ENCODE results near the gene RPTN. TPM values are rescaled to one million over a fixed set of nuclear protein-coding genes. Genes with fewer than 3 reads are reported as not detected.

The RPTN gene
- total RNA-seq, 1 experiment from 2014 or later, result not detected

- no peaks in the 10 kb centered on the region for H3K23me2 ChIP-seq (ENCODE audit: insufficient read length, low read depth, low read length, poor library complexity, severe bottlenecking)
- no peaks in the 10 kb centered on the region for H3K4me1 Mint-ChIP-seq
- no peak overlapping the region for H3T11ph ChIP-seq (ENCODE audit: low read length)
- no CpG with 5 or more reads among the region's 2 CpGs for WGBS (ENCODE audit: extremely low coverage, insufficient read length, low lambda C conversion rate)
- no peak overlapping the region for H3K9ac ChIP-seq (ENCODE audit: extremely low read depth, insufficient read length, low read length)
- H3K56ac ChIP-seq (ENCODE audit: insufficient read length, low read depth, low read length), result no peak overlapping the region
- no peak overlapping the region for H3K4me3 Mint-ChIP-seq
- H3K27ac ChIP-seq (ENCODE audit: insufficient read length, low read depth, low read length), result no peak overlapping the region
- peaks cover 34% of the 10 kb centered on the region for H3K9me3 ChIP-seq (ENCODE audit: control insufficient read depth, low read depth, low read length)
- no peak overlapping the region for H2BK15ac ChIP-seq (ENCODE audit: low read depth, low read length)
- H2AK5ac ChIP-seq (ENCODE audit: insufficient read length, low read length), result no peak overlapping the region
- no peak overlapping the region for H3K18ac ChIP-seq (ENCODE audit: insufficient read length, low read depth, low read length)
- H3K27me3 Mint-ChIP-seq (ENCODE audit: low read depth), result no peaks in the 10 kb centered on the region; the same call in 1 of the 2 replicates
- H3K14ac ChIP-seq (ENCODE audit: insufficient read depth, low read length), result no peak overlapping the region
- no peak overlapping the region for H4K8ac ChIP-seq (replicated peaks; ENCODE audit: insufficient read length, low read depth, low read length)
- DNase-seq, result no peak
- no peak overlapping the region for H3K4ac ChIP-seq (ENCODE audit: low read depth, low read length)
- peaks cover 44 to 92% of the 10 kb centered on the region in 2 experiments for H3K9me3 Mint-ChIP-seq
- no peak overlapping the region for H4K91ac ChIP-seq (ENCODE audit: insufficient read length, low read depth, low read length)
- H3K36me3 Mint-ChIP-seq (ENCODE audit: insufficient read depth in 1 of 3, low read depth in 3 of 3), result peaks cover 0 to 10% (median 0%) of the 10 kb centered on the region in 3 experiments; a peak in 3 of 7 replicates
- no peaks in the 10 kb centered on the region for H3K27me3 ChIP-seq (ENCODE audit: insufficient read depth, low read length)
- H3K4me2 ChIP-seq (ENCODE audit: insufficient read depth, insufficient read length, low read length), result no peak overlapping the region
- no peaks in the 10 kb centered on the region for H3K4me1 ChIP-seq (ENCODE audit: insufficient read depth, low read length)
- no peak overlapping the region for H2BK20ac ChIP-seq (ENCODE audit: low read depth, low read length, poor library complexity, severe bottlenecking)
- no peak overlapping the region for H2BK12ac ChIP-seq (ENCODE audit: insufficient read length, low read depth, low read length)
- no peak; the same call in 2 of the 3 replicates for TF ChIP-seq CTCF (conservative IDR thresholded peaks at IDR 0.05)
- no peak overlapping the region for H3K23ac ChIP-seq (ENCODE audit: insufficient read length, low read depth, low read length)
- no peak overlapping the region for H2BK5ac ChIP-seq (ENCODE audit: insufficient read length, low read length)
- no peak overlapping the region for H3K27ac Mint-ChIP-seq
- no peak overlapping the region for H4K5ac ChIP-seq (ENCODE audit: insufficient read length, low read depth, low read length)
- H3K79me2 ChIP-seq (ENCODE audit: insufficient read depth, low read length), result no peaks in the 10 kb centered on the region
- no peaks in the 10 kb centered on the region for H3K79me1 ChIP-seq (ENCODE audit: insufficient read depth, low read depth, low read length, poor library complexity, severe bottlenecking)
- no peak overlapping the region for H2BK120ac ChIP-seq (ENCODE audit: low read depth, low read length, poor library complexity, severe bottlenecking)
- no peak overlapping the region for H2AFZ ChIP-seq (ENCODE audit: low read length)
- H4K20me1 ChIP-seq (ENCODE audit: control insufficient read depth, insufficient read depth, insufficient read length), result no peaks in the 10 kb centered on the region
Measured at GRCh38 chr1:152182431-152182830, 23.4 kb upstream of the RPTN start.

All from H9 (cell line).